ENCODE measurements around the gene TCEA3. TPM values are rescaled to one million over a fixed set of nuclear protein-coding genes. Genes with fewer than 3 reads are reported as not detected.

The TCEA3 gene
- total RNA-seq, 1 experiment from 2014 or later, result 0.37 TPM

DNA sequence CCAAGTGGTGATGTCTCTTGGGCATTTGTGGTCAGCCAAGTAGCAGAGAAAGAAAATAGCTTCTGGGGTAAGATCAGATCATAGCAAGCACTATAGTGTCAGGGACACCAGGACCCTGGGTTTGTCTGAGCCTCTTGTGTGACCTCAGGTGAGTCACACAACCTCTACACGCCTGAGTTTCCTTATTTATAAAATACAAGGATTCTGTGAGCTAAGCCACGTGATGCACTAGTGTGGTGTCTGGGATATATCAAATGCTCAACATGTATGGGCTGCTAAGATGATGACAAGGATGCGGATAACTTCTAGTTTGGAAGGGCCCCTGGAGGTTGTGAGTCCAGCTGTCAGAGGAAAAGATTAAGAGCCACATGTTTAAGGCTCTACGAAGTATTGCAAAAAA, 30.4 kb downstream of the TCEA3 start (continued):
- TF ChIP-seq, protein P1, sequence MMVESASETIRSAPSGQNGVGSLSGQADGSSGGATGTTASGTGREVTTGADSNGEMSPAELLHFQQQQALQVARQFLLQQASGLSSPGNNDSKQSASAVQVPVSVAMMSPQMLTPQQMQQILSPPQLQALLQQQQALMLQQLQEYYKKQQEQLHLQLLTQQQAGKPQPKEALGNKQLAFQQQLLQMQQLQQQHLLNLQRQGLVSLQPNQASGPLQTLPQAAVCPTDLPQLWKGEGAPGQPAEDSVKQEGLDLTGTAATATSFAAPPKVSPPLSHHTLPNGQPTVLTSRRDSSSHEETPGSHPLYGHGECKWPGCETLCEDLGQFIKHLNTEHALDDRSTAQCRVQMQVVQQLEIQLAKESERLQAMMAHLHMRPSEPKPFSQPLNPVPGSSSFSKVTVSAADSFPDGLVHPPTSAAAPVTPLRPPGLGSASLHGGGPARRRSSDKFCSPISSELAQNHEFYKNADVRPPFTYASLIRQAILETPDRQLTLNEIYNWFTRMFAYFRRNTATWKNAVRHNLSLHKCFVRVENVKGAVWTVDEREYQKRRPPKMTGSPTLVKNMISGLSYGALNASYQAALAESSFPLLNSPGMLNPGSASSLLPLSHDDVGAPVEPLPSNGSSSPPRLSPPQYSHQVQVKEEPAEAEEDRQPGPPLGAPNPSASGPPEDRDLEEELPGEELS (CRISPR knock-in tag; IDR thresholded peaks at IDR 0.05), result no peak
- no peak for TF ChIP-seq FOXJ3 (CRISPR knock-in tag; IDR thresholded peaks at IDR 0.05; ENCODE audit: borderline replicate concordance)
- TF ChIP-seq, protein P2, sequence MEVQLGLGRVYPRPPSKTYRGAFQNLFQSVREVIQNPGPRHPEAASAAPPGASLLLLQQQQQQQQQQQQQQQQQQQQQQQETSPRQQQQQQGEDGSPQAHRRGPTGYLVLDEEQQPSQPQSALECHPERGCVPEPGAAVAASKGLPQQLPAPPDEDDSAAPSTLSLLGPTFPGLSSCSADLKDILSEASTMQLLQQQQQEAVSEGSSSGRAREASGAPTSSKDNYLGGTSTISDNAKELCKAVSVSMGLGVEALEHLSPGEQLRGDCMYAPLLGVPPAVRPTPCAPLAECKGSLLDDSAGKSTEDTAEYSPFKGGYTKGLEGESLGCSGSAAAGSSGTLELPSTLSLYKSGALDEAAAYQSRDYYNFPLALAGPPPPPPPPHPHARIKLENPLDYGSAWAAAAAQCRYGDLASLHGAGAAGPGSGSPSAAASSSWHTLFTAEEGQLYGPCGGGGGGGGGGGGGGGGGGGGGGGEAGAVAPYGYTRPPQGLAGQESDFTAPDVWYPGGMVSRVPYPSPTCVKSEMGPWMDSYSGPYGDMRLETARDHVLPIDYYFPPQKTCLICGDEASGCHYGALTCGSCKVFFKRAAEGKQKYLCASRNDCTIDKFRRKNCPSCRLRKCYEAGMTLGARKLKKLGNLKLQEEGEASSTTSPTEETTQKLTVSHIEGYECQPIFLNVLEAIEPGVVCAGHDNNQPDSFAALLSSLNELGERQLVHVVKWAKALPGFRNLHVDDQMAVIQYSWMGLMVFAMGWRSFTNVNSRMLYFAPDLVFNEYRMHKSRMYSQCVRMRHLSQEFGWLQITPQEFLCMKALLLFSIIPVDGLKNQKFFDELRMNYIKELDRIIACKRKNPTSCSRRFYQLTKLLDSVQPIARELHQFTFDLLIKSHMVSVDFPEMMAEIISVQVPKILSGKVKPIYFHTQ (CRISPR knock-in tag; IDR thresholded peaks at IDR 0.05), result no peak
- TF ChIP-seq TEAD1 (CRISPR knock-in tag; IDR thresholded peaks at IDR 0.05), result no peak
- no peak for TF ChIP-seq JAZF1 (CRISPR knock-in tag; IDR thresholded peaks at IDR 0.05)
- no peak for TF ChIP-seq ZNF416 (CRISPR knock-in tag; IDR thresholded peaks at IDR 0.05)
- no peak for TF ChIP-seq ZNF671 (CRISPR knock-in tag; IDR thresholded peaks at IDR 0.05)
- TF ChIP-seq, protein P3, sequence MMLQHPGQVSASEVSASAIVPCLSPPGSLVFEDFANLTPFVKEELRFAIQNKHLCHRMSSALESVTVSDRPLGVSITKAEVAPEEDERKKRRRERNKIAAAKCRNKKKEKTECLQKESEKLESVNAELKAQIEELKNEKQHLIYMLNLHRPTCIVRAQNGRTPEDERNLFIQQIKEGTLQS (CRISPR knock-in tag; conservative IDR thresholded peaks at IDR 0.05), result no peak
- TF ChIP-seq ZBTB21 (CRISPR knock-in tag; IDR thresholded peaks at IDR 0.05; ENCODE audit: borderline replicate concordance), result no peak
- TF ChIP-seq ZNF232 (CRISPR knock-in tag; IDR thresholded peaks at IDR 0.05), result no peak
- no peak for TF ChIP-seq NFE2L1 (CRISPR knock-in tag; IDR thresholded peaks at IDR 0.05)
- TF ChIP-seq, protein P4, sequence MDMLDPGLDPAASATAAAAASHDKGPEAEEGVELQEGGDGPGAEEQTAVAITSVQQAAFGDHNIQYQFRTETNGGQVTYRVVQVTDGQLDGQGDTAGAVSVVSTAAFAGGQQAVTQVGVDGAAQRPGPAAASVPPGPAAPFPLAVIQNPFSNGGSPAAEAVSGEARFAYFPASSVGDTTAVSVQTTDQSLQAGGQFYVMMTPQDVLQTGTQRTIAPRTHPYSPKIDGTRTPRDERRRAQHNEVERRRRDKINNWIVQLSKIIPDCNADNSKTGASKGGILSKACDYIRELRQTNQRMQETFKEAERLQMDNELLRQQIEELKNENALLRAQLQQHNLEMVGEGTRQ (CRISPR knock-in tag; IDR thresholded peaks at IDR 0.05), result no peak
- TF ChIP-seq JUN (CRISPR knock-in tag; IDR thresholded peaks at IDR 0.05), result no peak
- TF ChIP-seq ELF4 (CRISPR knock-in tag; IDR thresholded peaks at IDR 0.05; ENCODE audit: low read depth), result no peak

DNA sequence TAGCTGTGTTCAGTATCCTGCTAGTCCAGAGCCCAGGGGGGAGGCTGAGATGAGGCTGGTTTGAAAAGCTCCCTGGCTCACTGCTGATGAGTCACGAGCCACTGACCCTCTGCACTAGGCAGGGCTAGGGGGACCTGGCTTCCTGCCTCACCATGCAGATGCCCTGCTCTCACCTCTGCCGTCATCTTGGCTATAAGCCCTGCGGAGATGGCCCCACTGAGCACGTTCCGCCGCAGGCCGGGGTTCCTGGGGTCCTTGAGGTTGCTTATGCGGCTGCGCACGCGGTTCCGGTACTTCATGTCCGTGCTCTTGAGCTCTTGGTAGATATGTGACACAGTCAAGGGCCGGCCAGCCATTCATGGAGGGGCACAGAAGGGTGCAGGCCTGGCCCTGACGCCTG, 30.8 kb downstream of the TCEA3 start:
- Mint-ChIP-seq H3K4me3 (no peak overlapping the region), H3K27me3 (ENCODE audit: low read depth) (no peaks in the 10 kb centered on the region), H3K36me3 (no peaks in the 10 kb centered on the region), H3K9me3 (no peaks in the 10 kb centered on the region), H3K4me1 (peaks cover 19% of the 10 kb centered on the region), H3K27ac (no peak overlapping the region)
- ATAC-seq, result no peak
- CTCF ChIA-PET, result interaction anchor here (1.3 to 3.1 kb wide), 3 partner anchors 10 to 378 kb away, joined by 3 to 36 read pairs (median 5); no protein-coding TSS in a partner anchor
- POLR2A ChIA-PET, result interaction anchor here (1.0 kb wide), 1 partner anchor 49 kb away, joined by 4 read pairs; the partner anchor contains the start of gene HNRNPR
- no peak for DNase-seq (ENCODE audit: low spot score)
- TF ChIP-seq, protein P5, sequence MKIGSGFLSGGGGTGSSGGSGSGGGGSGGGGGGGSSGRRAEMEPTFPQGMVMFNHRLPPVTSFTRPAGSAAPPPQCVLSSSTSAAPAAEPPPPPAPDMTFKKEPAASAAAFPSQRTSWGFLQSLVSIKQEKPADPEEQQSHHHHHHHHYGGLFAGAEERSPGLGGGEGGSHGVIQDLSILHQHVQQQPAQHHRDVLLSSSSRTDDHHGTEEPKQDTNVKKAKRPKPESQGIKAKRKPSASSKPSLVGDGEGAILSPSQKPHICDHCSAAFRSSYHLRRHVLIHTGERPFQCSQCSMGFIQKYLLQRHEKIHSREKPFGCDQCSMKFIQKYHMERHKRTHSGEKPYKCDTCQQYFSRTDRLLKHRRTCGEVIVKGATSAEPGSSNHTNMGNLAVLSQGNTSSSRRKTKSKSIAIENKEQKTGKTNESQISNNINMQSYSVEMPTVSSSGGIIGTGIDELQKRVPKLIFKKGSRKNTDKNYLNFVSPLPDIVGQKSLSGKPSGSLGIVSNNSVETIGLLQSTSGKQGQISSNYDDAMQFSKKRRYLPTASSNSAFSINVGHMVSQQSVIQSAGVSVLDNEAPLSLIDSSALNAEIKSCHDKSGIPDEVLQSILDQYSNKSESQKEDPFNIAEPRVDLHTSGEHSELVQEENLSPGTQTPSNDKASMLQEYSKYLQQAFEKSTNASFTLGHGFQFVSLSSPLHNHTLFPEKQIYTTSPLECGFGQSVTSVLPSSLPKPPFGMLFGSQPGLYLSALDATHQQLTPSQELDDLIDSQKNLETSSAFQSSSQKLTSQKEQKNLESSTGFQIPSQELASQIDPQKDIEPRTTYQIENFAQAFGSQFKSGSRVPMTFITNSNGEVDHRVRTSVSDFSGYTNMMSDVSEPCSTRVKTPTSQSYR (CRISPR knock-in tag; IDR thresholded peaks at IDR 0.05), result no peak
- TF ChIP-seq, protein P6, sequence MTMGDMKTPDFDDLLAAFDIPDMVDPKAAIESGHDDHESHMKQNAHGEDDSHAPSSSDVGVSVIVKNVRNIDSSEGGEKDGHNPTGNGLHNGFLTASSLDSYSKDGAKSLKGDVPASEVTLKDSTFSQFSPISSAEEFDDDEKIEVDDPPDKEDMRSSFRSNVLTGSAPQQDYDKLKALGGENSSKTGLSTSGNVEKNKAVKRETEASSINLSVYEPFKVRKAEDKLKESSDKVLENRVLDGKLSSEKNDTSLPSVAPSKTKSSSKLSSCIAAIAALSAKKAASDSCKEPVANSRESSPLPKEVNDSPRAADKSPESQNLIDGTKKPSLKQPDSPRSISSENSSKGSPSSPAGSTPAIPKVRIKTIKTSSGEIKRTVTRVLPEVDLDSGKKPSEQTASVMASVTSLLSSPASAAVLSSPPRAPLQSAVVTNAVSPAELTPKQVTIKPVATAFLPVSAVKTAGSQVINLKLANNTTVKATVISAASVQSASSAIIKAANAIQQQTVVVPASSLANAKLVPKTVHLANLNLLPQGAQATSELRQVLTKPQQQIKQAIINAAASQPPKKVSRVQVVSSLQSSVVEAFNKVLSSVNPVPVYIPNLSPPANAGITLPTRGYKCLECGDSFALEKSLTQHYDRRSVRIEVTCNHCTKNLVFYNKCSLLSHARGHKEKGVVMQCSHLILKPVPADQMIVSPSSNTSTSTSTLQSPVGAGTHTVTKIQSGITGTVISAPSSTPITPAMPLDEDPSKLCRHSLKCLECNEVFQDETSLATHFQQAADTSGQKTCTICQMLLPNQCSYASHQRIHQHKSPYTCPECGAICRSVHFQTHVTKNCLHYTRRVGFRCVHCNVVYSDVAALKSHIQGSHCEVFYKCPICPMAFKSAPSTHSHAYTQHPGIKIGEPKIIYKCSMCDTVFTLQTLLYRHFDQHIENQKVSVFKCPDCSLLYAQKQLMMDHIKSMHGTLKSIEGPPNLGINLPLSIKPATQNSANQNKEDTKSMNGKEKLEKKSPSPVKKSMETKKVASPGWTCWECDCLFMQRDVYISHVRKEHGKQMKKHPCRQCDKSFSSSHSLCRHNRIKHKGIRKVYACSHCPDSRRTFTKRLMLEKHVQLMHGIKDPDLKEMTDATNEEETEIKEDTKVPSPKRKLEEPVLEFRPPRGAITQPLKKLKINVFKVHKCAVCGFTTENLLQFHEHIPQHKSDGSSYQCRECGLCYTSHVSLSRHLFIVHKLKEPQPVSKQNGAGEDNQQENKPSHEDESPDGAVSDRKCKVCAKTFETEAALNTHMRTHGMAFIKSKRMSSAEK (CRISPR knock-in tag; IDR thresholded peaks at IDR 0.05; ENCODE audit: borderline replicate concordance), result no peak
- TF ChIP-seq, protein P7, sequence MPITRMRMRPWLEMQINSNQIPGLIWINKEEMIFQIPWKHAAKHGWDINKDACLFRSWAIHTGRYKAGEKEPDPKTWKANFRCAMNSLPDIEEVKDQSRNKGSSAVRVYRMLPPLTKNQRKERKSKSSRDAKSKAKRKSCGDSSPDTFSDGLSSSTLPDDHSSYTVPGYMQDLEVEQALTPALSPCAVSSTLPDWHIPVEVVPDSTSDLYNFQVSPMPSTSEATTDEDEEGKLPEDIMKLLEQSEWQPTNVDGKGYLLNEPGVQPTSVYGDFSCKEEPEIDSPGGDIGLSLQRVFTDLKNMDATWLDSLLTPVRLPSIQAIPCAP (CRISPR knock-in tag; IDR thresholded peaks at IDR 0.05), result no peak
- TF ChIP-seq, protein P8, sequence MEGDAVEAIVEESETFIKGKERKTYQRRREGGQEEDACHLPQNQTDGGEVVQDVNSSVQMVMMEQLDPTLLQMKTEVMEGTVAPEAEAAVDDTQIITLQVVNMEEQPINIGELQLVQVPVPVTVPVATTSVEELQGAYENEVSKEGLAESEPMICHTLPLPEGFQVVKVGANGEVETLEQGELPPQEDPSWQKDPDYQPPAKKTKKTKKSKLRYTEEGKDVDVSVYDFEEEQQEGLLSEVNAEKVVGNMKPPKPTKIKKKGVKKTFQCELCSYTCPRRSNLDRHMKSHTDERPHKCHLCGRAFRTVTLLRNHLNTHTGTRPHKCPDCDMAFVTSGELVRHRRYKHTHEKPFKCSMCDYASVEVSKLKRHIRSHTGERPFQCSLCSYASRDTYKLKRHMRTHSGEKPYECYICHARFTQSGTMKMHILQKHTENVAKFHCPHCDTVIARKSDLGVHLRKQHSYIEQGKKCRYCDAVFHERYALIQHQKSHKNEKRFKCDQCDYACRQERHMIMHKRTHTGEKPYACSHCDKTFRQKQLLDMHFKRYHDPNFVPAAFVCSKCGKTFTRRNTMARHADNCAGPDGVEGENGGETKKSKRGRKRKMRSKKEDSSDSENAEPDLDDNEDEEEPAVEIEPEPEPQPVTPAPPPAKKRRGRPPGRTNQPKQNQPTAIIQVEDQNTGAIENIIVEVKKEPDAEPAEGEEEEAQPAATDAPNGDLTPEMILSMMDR (IDR thresholded peaks at IDR 0.05), result no peak
- TF ChIP-seq EMX1 (CRISPR knock-in tag; IDR thresholded peaks at IDR 0.05) (no peak), MYBL2 (CRISPR knock-in tag; IDR thresholded peaks at IDR 0.05) (no peak), SP1 (CRISPR knock-in tag; conservative IDR thresholded peaks at IDR 0.05) (no peak)
